GM12875 (cell line): Measurements from ENCODE around the gene SHISAL1.

Experiments used
- H3K4me3 ChIP-seq: one replicate; pipeline ENCODE4 v1.5.1; 2011; ENCODE audit warnings: low read depth, low read length, control low read depth
- CTCF ChIP-seq: IDR thresholded peaks from 2 replicates; pipeline ENCODE4 v1.5.1; 2011; ENCODE audit warnings: low read depth, mild to moderate bottlenecking, control low read depth, inconsistent platforms, low read length, moderate library complexity, borderline replicate concordance; ENCODE audit not compliant: insufficient read depth

The SHISAL1 gene

DNA sequence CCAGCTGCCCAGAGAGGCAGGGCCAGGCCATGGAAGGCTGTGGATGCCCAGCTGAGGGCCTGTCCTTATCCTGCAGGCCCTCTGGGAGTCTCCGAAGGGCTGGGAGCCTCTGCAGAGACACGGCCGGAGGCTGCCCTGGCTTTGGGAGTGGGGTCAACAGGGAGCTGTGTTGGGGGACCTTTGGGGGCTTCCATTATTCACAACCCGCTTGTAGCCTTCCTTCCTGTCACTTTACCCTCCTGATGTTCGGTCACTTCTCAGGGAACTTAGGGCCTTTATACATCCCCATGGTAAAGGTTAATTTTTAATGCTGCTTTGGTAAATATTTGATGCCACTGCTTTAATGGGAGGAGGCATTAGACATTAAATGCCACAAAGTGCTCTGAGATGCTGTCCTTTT, 44.9 kb downstream of the SHISAL1 start:
- no peak for TF ChIP-seq CTCF
- no peak overlapping the region for H3K4me3 ChIP-seq

- no peak for TF ChIP-seq CTCF
- H3K4me3 ChIP-seq, result no peak overlapping the region
These were observed 45.7 kb downstream of the SHISAL1 start for GRCh38 chr22:44266796-44267760.

GRCh38 chr22:44263547-44263946, 49.2 kb downstream of the SHISAL1 start:
- H3K4me3 ChIP-seq, result no peak overlapping the region
- TF ChIP-seq CTCF, result no peak

- TF ChIP-seq CTCF, result no peak
- H3K4me3 ChIP-seq, result no peak overlapping the region
These were observed 50.7 kb downstream of the SHISAL1 start for GRCh38 chr22:44261861-44262595.

DNA sequence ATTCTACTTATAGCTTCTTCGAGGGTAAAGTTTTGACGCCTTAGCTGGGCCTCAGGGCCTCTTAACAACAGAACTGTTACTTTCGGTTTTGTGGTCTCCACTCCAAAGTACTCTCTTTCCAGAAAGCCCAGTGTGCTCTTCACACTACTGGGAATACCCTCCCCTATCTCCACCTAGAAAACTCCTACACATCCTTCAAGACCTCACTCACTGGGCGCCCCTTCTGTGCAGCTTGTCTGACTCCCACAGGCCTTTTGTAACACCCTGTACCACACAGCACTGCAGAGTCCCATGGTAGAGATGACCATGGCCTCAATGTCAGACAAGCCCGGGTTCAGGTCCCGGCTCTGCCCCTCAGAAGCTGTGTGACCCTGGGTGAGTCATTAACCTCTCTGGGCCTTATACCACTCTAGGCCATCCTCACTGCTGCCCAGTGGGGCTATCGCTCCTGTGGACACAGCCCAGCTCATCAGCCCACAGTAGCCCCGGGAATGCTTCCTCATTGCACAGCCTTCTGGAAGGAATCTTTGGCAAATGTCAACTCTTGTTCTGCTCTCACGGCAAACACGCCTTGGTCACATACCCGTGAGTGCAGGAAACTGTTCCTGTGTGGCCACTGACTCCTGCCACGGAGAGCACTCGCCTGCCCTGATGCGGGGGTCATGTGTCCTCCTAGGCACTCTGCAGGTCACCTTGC, 51.4 kb downstream of the SHISAL1 start:
- no peak overlapping the region for H3K4me3 ChIP-seq
- no peak for TF ChIP-seq CTCF

DNA sequence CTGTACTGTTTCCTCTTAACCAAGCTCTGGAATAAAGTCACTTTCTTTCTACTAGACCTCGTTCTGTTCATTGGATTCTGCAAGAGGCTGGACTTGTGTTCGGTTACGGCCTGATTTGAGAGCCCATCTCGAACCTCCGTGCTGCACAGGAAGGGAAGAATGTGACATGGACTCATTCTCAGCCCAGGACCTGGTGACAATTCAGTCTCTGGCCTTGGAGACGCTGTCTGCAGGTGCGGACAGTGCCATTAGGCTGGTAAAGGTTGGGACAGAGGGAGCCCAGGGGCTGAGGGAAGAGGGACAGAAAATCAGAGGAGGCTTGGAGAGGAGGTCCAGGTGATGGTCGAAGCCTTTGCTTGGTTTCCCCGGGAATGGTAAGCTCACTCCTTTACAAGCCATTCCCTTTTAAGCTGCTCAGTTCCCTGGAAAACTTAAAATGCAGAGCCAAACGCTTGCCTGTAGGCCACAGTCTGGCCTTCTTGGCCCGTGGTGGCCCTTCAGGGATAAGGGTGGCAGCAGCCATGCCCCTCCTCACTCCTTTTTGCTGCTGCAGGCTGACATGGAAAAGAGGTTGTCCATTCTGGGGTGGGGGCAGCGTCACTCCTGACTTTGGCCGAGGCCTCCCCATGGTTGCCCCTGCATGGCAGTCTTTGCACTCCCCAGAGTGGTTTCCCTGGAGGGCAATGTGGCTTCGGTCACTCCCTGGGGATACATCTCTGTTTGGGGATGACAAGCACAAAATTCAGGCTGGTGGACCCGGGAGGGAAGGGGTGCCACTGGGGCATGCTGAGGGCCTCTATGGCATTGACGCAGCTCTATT, 52.3 kb downstream of the SHISAL1 start:
- H3K4me3 ChIP-seq, result no peak overlapping the region
- TF ChIP-seq CTCF, result no peak
